Ishikawa (cell line): ENCODE data around the gene SATB2.

Source experiments
- CEBPB ChIP-seq: IDR thresholded peaks from 2 replicates; pipeline ENCODE4 v1.6.1; 2012
- CREB1 ChIP-seq: IDR thresholded peaks from 2 replicates; pipeline ENCODE4 v1.6.1; 2012; ENCODE audit warnings: low read depth
- EGR1 ChIP-seq: IDR thresholded peaks from 2 replicates; pipeline ENCODE4 v1.6.1; 2012
- EP300 ChIP-seq: IDR thresholded peaks from 2 replicates; pipeline ENCODE4 v1.6.1; 2012; ENCODE audit warnings: borderline replicate concordance
- FOXM1 ChIP-seq: IDR thresholded peaks from 2 replicates; pipeline ENCODE4 v1.6.1; 2012; ENCODE audit warnings: low read depth, borderline replicate concordance
- MAX ChIP-seq: IDR thresholded peaks from 2 replicates; pipeline ENCODE4 v1.6.1; 2012
- NFIC ChIP-seq: IDR thresholded peaks from 2 replicates; pipeline ENCODE4 v1.6.1; 2012
- RAD21 ChIP-seq: IDR thresholded peaks from 2 replicates; pipeline ENCODE4 v1.6.1; 2012; ENCODE audit warnings: low read depth
- REST ChIP-seq: IDR thresholded peaks from 2 replicates; pipeline ENCODE4 v1.6.1; 2012; ENCODE audit warnings: low read depth, mild to moderate bottlenecking
- TAF1 ChIP-seq: IDR thresholded peaks from 2 replicates; pipeline ENCODE4 v1.6.1; 2012; ENCODE audit warnings: low read depth, mild to moderate bottlenecking
- TCF12 ChIP-seq: IDR thresholded peaks from 2 replicates; pipeline ENCODE4 v1.6.1; 2012; ENCODE audit warnings: low read depth
- TEAD4 ChIP-seq: IDR thresholded peaks from 2 replicates; pipeline ENCODE4 v1.6.1; 2012
- USF1 ChIP-seq: IDR thresholded peaks from 2 replicates; pipeline ENCODE4 v1.6.1; 2012
- YY1 ChIP-seq: IDR thresholded peaks from 2 replicates; pipeline ENCODE4 v1.6.1; 2012; ENCODE audit warnings: low read depth
- ZBTB7A ChIP-seq: IDR thresholded peaks from 2 replicates; pipeline ENCODE4 v1.6.1; 2012; ENCODE audit warnings: low read depth

The SATB2 gene

GRCh38 chr2:199449956-199450355 lies 7.8 kb downstream of the SATB2 start:
- TF ChIP-seq EGR1: no peak
- no peak for TF ChIP-seq NFIC
- TF ChIP-seq CREB1: no peak
- TF ChIP-seq TEAD4: no peak
- no peak for TF ChIP-seq EP300
- TF ChIP-seq REST: no peak
- no peak for TF ChIP-seq ZBTB7A
- TF ChIP-seq YY1: no peak
- no peak for TF ChIP-seq TCF12
- no peak for TF ChIP-seq FOXM1

- no peak for TF ChIP-seq MAX
- TF ChIP-seq ZBTB7A: no peak
- TF ChIP-seq RAD21: no peak
- no peak for TF ChIP-seq FOXM1
- no peak for TF ChIP-seq REST
- no peak for TF ChIP-seq EGR1
- no peak for TF ChIP-seq CREB1
- no peak for TF ChIP-seq EP300
- no peak for TF ChIP-seq CEBPB
- no peak for TF ChIP-seq YY1
- no peak for TF ChIP-seq TAF1
- TF ChIP-seq USF1: no peak
- no peak for TF ChIP-seq TCF12
- no peak for TF ChIP-seq NFIC
- TF ChIP-seq TEAD4: no peak
Measured at GRCh38 chr2:199449455-199449854, 8.3 kb downstream of the SATB2 start.

GRCh38 chr2:199446996-199447576 lies 10.7 kb downstream of the SATB2 start:
- TF ChIP-seq ZBTB7A (no peak), RAD21 (no peak), FOXM1 (no peak), MAX (no peak), USF1 (no peak)

- TF ChIP-seq YY1: no peak
- no peak for TF ChIP-seq NFIC
- TF ChIP-seq USF1: no peak
- TF ChIP-seq CREB1: no peak
- no peak for TF ChIP-seq TEAD4
- TF ChIP-seq REST: no peak
- TF ChIP-seq EGR1: no peak
Measured at GRCh38 chr2:199444749-199445148, 13.0 kb downstream of the SATB2 start.
